Measurements from ENCODE around the gene SCN4B.

DNA sequence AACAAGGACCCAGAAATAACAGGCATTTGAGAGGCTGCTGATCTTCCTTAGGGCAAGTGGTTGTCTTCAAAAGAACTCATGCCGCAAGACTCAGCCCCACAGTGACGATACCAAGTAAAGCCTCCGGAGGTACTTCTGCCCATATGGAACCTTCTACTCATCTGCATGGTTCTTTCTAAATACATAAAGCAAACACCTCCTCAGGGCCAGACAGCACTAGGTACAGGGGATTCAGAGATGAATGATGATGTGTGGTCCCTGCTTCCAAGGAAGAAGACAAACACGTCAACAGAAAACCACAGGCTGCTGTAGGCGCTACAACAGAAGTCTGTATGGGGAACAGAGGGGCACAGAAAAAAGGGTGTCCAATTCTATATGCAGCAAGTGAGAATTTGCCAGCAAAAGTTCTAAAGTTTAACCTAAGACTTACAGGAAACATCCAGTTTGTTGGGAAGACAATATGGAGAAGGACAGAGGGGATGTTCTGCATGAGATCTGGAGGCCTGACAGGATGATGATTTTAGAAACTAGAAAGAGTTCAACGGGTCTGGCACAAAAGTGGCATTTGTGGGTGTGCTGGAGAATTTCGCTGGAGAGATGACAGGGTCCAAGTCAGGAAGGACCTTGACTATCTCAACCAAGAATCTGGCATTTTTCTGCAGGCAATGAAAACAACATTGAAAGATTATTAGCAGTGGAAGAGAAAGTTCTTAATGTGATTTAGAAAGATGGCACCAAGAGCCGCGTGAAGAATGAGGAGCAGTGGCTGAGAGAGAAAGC lies 48.5 kb upstream of the SCN4B start:
- TF ChIP-seq FOXP2 (optimal IDR thresholded peaks at IDR 0.05; ENCODE audit: control extremely low read depth, extremely low read length, insufficient read depth) = no peak
- no peak for TF ChIP-seq POLR2AphosphoS5 (IDR thresholded peaks at IDR 0.05; ENCODE audit: borderline replicate concordance, low read depth, low read length)
